ENCODE measurements around the gene TAF15.

- TF ChIP-seq CTCF (IDR thresholded peaks at IDR 0.05), result no peak
- no peak for TF ChIP-seq POLR2A (IDR thresholded peaks at IDR 0.05)
Measured at GRCh38 chr17:35765756-35766488, 43.4 kb upstream of the TAF15 start.

Data from thyroid gland (tissue), 4 donors.